NCI-H748 (cell line): Measurements from ENCODE around the gene NKX6-2.
"Not testable (repeated sequence)": the region's sequence is repeated elsewhere in the genome, so short reads cannot be mapped to it uniquely, and the experiment has no call there.

Experiments
- DNase-seq: peaks from one replicate; lab custom pipeline; 2025; ENCODE audit not compliant: unreplicated experiment; lab: John Stamatoyannopoulos, UW

NKX6-2 gene

DNA sequence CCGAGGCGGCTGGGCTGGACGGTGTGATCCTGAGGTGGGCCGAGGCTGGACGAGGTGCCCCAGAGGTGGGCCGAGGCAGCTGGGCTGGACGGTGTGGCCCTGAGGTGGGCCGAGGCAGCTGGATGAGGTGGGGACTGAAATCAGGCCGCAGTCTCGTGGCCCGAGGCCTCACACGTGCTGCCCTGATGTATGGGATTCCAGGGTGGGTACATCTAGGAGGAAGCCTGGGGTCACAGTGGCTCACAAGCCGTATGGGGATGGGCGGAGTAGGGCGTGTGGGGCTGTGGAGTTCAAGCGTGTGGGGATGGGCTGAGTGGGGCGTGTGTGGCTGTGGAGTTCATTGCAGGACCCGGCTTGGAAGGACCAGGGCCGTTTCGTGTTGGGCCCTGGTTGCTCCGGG lies 12.5 kb upstream of the NKX6-2 start:
- DNase-seq, result no peak

DNA sequence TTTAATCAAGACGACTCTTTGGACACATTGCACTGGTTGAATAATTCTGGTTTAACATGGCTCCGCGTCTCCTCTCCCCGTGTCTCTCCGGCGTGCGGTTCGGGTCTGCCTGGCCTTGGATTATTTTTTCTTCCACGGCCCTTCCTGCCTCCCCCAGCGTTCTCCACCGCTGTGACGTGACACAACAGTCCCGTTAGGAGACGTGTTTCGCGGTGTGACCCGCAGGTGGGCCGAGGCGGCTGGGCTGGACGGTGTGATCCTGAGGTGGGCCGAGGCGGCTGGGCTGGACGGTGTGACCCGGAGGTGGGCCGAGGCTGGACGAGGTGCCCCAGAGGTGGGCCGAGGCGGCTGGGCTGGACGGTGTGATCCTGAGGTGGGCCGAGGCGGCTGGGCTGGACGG lies 12.0 kb upstream of the NKX6-2 start:
- not testable (repeated sequence) for DNase-seq

DNA sequence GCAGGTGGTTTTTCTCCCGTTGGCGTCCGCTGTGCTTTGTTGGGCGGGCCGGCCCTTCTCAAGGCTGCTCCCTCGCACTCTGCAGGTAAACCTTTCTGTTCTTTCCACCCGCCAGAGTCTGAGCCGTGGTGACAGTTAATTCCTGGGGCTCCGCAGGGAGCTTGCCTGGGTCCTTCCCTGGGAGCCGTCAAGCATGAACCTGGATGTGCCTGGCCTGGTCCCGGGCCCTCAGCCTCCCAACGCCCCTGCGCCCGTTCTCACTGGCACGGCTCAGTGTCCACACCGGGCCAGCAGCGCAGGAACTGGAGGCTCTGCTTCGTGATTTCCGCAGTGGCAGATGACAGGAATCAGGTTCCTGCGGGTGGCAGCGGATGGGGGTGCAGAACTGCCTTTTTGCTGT lies 10.9 kb upstream of the NKX6-2 start:
- DNase-seq, result no peak

DNA sequence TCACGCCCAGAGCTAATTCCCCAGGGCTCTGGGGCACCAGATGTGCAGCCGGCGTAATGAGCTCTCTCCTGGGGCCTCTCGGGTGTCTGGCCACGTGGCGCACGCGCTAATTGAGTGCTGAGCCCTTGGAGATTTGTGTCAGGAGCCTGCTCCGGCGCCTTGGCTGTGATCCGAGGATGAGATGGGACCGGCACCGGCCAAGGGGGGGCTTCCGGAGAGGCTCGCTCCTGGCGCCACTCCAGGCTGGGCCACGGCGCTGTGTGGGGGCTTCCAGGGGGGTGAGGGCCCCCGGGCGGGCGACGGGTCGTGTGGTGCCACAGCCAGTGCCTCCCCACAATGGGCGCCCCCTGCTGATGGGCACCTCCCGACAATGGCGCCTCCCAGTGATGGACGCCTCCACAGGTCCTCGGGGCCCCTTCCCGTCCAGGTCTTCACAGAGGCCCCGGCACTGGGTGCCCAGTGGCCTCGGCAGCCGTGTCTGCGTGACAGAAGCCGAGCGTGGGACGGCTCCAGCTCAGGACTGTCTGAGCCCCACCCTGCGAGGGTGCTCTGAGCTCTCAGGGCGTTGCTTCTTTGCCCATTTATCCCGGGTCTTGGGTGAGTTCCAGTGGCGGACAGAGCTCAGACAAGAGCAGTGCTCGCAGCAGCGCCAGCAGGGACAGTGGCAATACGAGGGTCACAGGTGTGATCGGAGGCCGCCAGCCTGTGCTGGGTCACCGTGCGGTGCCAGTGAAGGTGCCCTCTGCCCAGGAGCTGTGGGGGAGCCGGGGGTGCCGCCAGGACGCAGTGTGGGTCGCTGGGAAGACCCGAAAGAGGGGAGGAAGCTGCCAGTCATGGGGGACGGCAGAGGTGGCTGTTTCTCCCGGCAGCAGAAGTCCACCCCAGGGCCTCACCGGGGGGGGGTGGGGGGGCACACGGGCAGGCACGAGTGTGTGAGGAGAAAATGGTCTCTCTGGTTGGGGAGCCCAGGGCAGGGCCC lies 8.2 kb upstream of the NKX6-2 start:
- DNase-seq, result peak; percentile 21

DNA sequence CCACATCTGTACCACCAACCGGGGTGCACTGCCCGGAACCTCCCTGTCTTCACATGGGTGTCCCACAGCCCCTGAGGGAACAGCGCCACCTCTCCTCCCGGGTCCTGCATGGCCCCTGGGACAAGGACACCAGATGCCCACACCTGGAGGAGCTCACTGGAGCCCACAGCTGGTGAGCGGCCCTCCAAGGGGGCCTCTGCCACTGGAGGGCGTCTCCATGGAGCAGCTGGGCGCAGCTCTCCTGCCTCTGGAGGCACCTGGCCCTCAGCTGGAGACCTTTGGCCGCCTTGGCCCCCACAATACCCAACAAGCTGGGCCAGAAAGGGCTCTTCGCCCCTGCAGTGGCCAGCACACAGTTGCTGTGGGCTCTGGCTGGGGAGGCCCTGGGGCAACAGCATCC lies 7.3 kb upstream of the NKX6-2 start:
- DNase-seq, result no peak

DNA sequence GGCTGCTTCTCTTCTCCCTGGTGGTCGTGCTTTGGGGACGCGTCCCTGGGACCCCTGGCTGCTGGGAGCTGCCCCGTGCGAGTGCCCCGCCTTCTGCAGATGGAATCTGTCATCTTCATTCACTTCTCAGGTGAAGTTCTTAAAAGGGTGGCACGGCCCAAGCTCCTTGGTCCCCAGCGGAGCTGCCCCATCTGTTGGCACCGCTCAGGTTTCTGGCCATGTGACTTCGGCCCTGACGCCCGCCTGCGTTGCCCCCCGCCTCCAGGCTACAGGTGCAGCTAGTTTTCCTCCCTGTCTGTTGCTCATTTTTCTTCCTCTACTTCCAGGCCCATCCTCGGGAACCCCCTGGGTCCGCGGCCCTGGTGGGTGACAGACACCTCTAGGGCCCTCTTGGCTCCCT lies 6.8 kb upstream of the NKX6-2 start:
- no peak for DNase-seq

DNA sequence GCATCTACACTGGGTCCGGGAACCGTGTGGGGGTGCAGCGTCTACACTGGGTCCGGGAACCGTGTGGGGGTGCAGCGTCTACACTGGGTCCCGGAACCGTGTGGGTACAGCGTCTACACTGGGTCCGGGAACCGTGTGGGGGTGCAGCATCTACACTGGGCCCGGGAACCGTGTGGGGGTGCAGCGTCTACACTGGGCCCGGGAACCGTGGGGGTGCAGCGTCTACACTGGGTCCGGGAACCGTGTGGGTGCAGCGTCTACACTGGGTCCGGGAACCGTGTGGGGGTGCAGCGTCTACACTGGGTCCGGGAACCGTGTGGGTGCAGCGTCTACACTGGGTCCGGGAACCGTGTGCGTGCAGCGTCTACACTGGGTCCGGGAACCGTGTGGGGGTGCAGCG lies 6.2 kb upstream of the NKX6-2 start:
- not testable (repeated sequence) for DNase-seq

DNA sequence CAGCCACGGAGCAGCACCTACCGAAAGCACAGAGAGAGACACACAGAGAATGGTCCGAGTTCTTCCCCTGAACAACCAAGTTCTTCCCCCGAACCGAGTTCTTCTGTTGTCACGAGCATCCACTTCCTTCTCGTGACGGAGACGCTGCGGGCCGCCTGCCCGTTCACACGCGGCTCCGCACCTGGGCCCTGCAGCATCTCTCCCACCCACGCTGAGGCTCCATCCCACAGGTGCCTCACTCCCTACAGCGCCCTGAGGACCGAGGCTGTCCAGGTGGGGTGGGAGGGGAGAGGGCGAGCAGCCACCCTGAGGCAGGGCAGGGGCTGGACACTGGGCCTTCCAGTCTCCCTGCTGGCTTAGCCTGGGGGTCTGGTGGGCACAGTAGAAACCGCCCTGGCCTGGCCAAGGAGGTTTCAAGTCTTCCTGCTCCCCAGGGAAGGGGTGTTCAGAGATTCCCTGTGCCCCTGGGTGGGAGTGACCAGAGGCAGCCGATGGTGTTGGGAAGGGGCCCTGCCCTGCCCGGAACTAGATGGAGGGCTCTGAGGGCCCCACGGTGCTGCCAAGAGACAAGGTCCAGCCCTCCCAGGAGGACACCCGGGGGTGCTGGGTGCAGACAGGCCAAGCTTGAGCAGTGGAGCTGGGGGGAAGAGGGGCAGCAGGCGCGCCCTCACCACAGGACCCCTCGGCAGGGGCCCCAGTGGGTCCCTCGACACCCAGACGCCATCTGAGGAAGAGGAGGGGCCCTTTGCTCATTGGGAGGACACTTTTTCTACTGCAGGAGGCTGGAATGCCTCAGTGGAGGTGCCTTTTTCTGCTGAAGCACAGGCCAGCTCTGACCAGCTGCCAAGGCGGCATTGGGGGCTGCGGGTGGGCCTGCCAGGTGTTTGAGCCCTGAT lies 5.2 kb upstream of the NKX6-2 start:
- DNase-seq, result no peak

DNA sequence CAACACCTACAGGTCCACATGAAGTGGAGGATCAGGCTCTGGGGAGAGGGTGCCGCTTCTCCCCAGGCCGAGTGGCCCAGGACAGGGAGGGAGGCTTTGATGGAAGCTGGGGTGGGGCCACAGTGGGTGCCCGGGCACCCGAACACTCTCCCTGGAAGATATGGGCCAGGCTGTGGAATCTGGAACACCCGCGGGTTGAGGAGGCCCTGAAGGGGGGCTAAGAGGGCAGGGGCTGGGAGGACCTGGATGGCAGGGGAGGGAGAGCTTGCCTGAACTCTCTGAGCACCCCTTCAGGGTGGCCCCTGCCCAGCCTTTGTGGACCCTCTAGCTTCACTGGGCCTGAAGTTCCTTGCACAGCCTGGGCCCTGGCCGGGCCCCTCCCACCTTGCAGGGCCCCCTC lies 4.5 kb upstream of the NKX6-2 start:
- DNase-seq, result no peak

DNA sequence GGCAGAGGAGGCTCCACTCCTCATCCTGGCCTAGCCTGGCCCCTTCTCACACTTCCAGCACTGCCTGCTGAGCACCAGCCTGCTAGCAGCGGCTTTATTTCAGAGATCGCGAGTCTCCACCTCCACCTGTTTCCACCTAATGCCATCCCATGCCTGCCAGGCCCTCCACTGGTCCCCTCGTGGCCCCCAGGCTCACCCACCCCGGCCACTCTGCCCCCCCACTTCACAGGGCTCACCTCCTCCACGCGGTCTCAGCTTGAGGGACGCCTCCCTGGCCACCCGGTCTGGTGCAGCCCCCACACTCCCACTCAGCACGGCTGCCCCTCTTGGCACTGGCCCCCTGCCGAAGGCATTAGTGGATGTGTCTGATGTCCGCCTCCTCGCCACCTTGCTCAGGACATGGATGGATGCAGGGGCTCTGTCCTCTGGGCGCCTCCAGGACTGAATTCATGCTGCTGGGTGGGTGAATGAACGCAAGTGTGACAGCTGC lies 3.8 kb upstream of the NKX6-2 start:
- no peak for DNase-seq

DNA sequence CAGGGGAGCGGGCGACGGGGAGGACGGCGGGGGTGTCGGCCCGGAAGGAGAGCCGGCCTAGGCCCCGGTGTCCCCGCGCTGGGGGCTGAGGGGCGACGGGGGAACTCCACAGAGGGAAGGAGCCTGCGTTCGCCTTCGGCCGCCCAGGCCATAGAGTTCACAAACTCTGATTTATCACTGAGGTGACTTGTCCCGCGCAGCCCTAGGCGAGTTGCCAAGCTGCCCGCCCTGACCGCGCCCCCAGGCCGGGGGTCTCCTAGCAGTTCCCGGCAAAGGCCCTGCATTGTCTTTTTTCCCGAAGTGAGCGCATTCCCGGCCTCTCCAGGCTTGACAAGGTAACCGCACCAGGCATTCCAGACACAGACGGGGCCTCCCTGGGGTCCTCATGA lies 2.9 kb upstream of the NKX6-2 start:
- no peak for DNase-seq

DNA sequence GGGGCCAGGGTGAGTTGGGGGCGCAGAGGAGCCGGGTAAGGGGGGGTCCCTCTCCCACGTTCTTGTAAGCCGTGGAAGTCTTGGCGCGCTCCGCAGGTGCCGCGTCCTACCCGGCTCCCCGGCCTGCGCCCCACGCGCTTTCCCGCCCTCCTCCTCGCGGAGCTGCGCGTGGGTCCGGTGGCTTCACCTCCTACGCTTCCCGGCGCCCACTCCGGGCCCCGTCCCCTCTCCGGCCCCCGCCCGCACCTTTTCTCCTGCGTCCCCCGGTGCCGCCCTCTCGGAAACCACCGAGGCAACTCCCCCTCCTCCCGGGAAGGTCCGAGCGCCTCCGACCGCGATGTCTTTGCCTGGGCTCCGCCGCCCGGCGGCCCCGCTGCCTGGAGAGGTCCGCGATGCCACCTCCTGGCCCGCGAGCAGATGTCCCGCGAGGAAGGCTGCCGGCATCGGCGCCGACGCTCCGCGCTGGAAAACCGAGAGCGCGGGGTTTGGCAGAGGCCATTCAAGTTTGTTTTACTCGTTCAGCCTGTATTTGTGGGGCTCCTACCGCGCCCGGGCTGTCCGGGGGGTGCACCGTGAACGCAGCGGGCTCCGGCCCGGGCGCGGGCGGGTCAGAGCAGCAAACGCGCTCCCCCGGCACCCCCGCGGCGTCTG lies 2.4 kb upstream of the NKX6-2 start:
- peak; percentile 16 for DNase-seq

DNA sequence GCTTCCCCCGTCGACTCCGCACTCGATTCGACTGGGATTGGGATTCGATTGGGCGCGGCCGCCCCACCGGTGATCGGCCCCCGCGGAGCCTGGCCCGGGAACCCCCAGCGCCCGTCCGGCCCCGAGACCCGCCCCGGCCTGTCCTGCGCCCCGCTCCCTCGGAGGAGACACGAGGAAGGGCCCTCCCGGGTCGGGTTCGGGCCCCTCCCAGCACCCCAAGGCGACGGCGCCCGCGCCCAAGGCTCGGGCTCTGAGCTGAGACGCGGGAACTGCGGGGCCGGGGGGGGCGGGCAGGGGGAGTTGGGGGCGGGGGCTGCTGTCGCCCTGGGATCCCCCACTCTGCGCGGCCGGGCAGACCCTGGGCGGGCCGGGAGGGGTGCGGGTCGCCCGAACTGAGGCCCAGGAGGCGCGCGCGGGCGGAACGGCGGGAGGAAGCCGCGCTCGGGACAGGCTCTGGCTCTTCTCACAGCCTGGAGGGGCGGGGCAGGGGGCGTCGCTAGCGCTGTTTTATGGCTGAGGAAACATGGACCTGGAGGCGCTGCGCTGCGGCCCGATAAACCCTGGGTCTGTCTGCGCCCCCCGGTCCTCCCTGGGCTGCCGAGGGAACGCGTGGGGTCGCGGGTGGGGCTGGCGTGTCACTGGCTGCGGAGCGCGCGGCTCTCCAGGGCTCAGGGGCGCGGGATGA lies 1.7 kb upstream of the NKX6-2 start:
- DNase-seq, result peak; percentile 30

DNA sequence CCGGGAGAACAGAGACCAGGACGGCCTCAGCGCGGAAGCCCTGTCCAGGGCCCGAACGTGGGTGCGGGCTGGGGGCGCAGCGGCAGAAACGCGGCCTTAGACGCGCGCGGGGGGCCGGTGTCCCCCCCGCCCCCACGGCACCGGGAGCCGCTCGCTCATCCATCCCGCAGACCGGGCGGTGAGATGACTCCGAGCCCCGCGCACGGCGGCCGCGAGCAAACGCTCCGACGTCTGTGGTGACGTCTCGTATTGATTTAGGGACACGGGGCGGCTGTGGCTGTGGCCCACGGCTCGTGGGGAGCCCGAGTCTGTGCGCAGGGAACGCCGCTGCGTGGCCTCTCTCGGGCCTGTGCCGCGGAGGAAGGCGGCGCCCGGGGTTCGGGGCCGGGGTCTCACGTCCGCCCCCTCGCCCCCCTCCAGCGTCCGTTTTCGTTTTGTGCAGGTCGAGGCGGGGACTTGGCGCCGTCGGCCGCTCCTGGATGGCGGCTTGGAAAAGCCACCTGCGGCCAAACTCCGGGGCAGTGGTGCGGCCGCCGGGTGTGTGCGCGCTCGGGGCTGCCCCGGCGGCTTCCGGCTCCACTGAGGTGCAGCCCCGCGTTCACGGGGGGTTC lies 1.0 kb upstream of the NKX6-2 start:
- peak; percentile 29 for DNase-seq

DNA sequence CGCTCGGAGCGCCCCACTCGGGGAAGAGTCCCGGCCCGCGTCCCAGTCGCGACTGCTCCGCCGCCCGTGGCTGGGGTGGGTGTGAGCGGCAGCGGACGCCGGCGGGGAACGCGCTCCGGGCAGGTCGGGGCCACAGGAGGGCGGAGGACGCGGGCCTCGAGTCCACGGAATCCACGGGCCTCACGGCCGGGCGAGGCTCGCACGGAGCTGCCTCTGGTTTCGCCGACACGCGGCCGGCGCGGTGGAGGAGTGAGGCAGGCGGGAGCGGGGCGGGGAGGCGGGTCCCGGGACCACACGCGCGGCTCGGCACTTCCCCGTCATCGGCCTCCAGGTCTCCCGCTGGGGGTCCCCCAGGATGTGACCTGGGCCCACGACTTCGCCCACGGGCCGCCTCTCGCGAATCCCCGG lies 533 bp upstream of the NKX6-2 start:
- DNase-seq, result no peak

DNA sequence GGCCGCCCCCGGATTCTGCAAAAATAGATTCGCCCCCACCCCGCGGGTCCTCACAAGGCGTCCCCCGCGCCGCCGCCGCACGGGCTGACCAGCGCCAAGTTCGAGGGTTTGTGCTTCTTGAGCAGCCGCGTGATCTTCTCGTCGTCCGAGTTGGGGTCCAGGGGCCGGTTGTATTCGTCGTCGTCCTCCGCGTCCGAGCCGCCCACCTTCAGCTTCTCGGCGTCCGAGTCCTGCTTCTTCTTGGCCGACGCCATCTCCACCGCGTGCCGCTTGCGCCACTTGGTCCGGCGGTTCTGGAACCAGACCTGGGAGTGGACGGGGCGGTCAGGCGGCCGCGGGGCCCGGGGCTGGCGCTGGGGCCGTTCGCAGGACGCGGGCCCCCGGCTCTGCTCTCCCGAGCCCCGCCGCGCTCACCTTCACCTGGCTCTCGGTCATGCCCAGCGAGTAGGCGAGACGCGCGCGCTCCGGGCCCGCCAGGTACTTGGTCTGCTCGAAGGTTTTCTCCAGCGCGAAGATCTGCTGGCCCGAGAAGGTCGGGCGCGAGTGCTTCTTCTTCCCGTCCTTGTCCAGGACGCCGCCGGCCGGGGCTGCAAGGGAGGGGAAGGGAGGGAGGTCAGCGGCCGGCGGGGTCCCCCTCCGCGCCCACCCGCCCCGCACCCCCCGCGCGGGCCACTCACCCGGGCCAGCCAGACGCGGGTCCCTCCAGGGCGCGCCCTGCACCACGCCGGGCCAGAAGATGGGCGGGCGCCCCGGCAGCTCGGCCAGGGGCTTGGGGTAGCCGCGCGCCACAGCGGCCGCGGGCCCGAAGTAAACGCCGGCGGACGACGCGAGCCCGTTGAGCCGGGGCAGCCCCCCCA lies 853 bp downstream of the NKX6-2 start:
- no peak for DNase-seq

DNA sequence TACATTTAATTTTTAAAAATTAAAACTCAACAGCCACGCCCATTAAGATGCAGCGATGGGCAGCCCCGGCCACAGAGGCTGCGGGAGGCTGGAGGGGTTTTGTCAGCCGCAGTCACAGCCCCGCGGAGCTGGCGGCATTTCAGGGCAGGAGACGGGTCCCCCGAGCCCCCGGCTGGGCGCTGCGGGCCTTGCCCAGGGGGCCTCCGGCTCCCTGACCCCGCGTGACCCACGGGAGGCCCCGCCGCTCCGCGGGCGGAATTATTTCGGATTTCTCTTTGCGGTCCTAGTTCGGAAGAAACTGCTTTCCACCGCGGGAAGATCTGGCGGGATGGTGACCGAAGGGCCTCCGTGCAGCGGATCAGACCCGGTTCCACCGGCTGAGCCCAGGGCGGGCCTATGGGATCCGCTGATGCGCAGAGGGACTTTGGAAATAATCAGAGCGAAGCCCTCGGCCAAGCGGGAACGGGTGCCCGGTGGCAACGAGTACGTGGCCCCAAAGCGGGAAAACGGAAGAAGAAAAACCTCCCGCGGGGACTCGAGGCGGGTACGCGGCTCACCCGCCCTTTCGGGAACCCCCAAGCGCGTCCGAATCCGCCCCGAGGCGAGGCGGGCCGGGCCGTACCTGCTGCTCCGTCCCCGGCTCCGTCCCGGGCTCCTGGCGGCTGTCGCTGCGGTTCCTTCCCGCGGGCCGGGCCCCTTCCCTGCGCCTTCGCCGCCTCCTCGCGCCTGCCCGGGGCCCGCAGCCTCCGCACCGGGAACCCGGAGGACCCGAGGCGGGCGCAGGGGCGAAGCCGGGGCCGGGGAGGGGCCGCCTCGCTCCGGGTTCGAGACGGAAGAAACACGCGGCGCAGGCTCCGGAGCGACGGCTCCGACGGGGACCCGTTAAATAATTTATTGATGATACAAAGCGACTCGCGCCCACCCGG lies 1.7 kb downstream of the NKX6-2 start:
- no peak for DNase-seq
